GM12878 (cell line): ENCODE results near the gene DEFB115. TPM values are rescaled to one million over a fixed set of nuclear protein-coding genes. Genes with fewer than 3 reads are reported as not detected.

Experiments
- ATAC-seq: fragments of 200-7000 bp; cut with Tn5 transposase; 3 replicates; pipeline ENCODE4 v1.9.1; 2020; ENCODE audit warnings: mild to moderate bottlenecking, moderate library complexity
- BruUV-seq: library from RNA; stranded (reverse); fragments of 400-500 nt; replicated peaks from 2 replicates; lab custom pipeline; 2021; lab: Mats Ljungman, UMichigan
- CTCF ChIA-PET: fragments of 300-600 bp; sonication (Branson Sonifier 250); formaldehyde crosslinking; extraction: SDS; loops from one replicate; lab custom pipeline; 2021; ENCODE audit warnings: inconsistent platforms; lab: Yijun Ruan, JAX
- POLR2A ChIA-PET: fragments of 350-600 bp; formaldehyde crosslinking; extraction: SDS; loops from one replicate; lab custom pipeline; 2021; ENCODE audit warnings: inconsistent platforms; lab: Charles Lee
- RAD21 ChIA-PET: fragments of 300-600 bp; sonication (Branson Sonifier 250); formaldehyde crosslinking; loops from one replicate; lab custom pipeline; 2023; ENCODE audit warnings: antibody characterized with exemption; ENCODE audit not compliant: unreplicated experiment; lab: Charles Lee
- SMC1A ChIA-PET: fragments of 300-600 bp; sonication (Branson Sonifier 250); formaldehyde crosslinking; loops from one replicate; lab custom pipeline; 2023; ENCODE audit not compliant: unreplicated experiment, uncharacterized antibody; lab: Charles Lee
- DNase-seq: peaks from one replicate; pipeline ENCODE4 v3.0.0-alpha.2; 2011; ENCODE audit warnings: low read depth, low spot score
- FAIRE-seq: peaks from 3 replicates; lab custom pipeline; 2011; peaks lifted over from hg19 to GRCh38; lab: Jason Lieb, UNC
- H2AFZ ChIP-seq: 2 replicates; pipeline ENCODE4 v1.6.0; 2011; ENCODE audit warnings: low read depth, low read length, control low read depth; ENCODE audit not compliant: control insufficient read depth
- H3K27ac ChIP-seq: 2 replicates; pipeline ENCODE4 v1.5.1; 2011; ENCODE audit warnings: control low read depth; ENCODE audit not compliant: control insufficient read depth, insufficient read depth
- H3K27me3 ChIP-seq, 2 experiments: replicated peaks in 1 of 2; 2 replicates each; pipeline versions ENCODE4 v1.6.0 to v1.6.1; 2011; ENCODE audit warnings: low read length in 1 of 2; ENCODE audit not compliant: control insufficient read depth in 2 of 2, insufficient read depth in 2 of 2
- H3K36me3 ChIP-seq, 2 experiments: 2 replicates each; pipeline ENCODE4 v1.5.1; 2011; ENCODE audit warnings: low read length in 1 of 2; ENCODE audit not compliant: control insufficient read depth in 2 of 2, insufficient read depth in 2 of 2
- H3K4me1 ChIP-seq: 2 replicates; pipeline ENCODE4 v1.6.1; 2011; ENCODE audit warnings: mild to moderate bottlenecking, low read length, moderate library complexity, mixed read lengths; ENCODE audit not compliant: control insufficient read depth, insufficient read depth
- H3K4me2 ChIP-seq: 2 replicates; pipeline ENCODE4 v1.6.0; 2011; ENCODE audit warnings: control low read depth; ENCODE audit not compliant: control insufficient read depth, insufficient read depth
- H3K4me3 ChIP-seq: fragments of 200-600 bp; sonication (generic); 2 replicates; pipeline ENCODE4 v1.5.1; 2016
- H3K79me2 ChIP-seq: 2 replicates; pipeline ENCODE4 v1.6.0; 2011; ENCODE audit warnings: low read length; ENCODE audit not compliant: control insufficient read depth, insufficient read depth
- H3K9ac ChIP-seq: 2 replicates; pipeline ENCODE4 v1.8.0; 2011; ENCODE audit warnings: low read length, control low read depth, mixed read lengths; ENCODE audit not compliant: control insufficient read depth, insufficient read depth
- H3K9me3 ChIP-seq: replicated peaks from 3 replicates; pipeline ENCODE4 v1.5.1; 2011; ENCODE audit warnings: mild to moderate bottlenecking, low read length; ENCODE audit not compliant: control insufficient read depth, insufficient read depth
- H4K20me1 ChIP-seq: 2 replicates; pipeline ENCODE4 v1.6.0; 2011; ENCODE audit not compliant: control insufficient read depth, insufficient read depth
- BCL3 ChIP-seq: IDR thresholded peaks from 2 replicates; pipeline ENCODE4 v1.6.1; 2011; ENCODE audit warnings: borderline replicate concordance, low read depth, mild to moderate bottlenecking, moderate library complexity, low read length; ENCODE audit not compliant: insufficient read depth, poor library complexity, severe bottlenecking
- CBFB ChIP-seq: IDR thresholded peaks from 2 replicates; pipeline ENCODE4 v1.6.1; 2016; ENCODE audit warnings: antibody characterized with exemption, low read depth
- CREM ChIP-seq: IDR thresholded peaks from 2 replicates; pipeline ENCODE4 v1.6.1; 2014; ENCODE audit warnings: antibody characterized with exemption, low read depth
- E2F8 ChIP-seq: fragments of 450-650 bp; IDR thresholded peaks from 2 replicates; pipeline ENCODE4 v1.6.1; 2018; ENCODE audit warnings: mild to moderate bottlenecking, low read depth, moderate library complexity; ENCODE audit not compliant: partially characterized antibody
- EED ChIP-seq: sonication (generic); IDR thresholded peaks from 2 replicates; pipeline ENCODE4 v1.6.1; 2016; ENCODE audit warnings: antibody characterized with exemption, low read depth
- FOXK2 ChIP-seq: fragments of 450-650 bp; IDR thresholded peaks from 2 replicates; pipeline ENCODE4 v1.6.1; 2017; ENCODE audit warnings: mild to moderate bottlenecking, moderate library complexity
- KLF5 ChIP-seq: fragments of 450-650 bp; IDR thresholded peaks from 2 replicates; pipeline ENCODE4 v1.6.1; 2014; ENCODE audit warnings: mild to moderate bottlenecking; ENCODE audit not compliant: partially characterized antibody
- MEF2A ChIP-seq: IDR thresholded peaks from 2 replicates; pipeline ENCODE4 v1.6.1; 2011; ENCODE audit warnings: low read depth, mild to moderate bottlenecking, low read length, moderate library complexity; ENCODE audit not compliant: insufficient read depth
- MYB ChIP-seq: fragments of 150-350 bp; IDR thresholded peaks from 2 replicates; pipeline ENCODE4 v1.6.1; 2014; ENCODE audit warnings: mild to moderate bottlenecking, low read depth, low read length, borderline replicate concordance
- PAX5 ChIP-seq: IDR thresholded peaks from 2 replicates; pipeline ENCODE4 v1.6.1; 2011; ENCODE audit warnings: low read depth, low read length, borderline replicate concordance
- POLR2A ChIP-seq: IDR thresholded peaks from 2 replicates; pipeline ENCODE4 v1.6.1; 2011; ENCODE audit warnings: low read depth, mild to moderate bottlenecking, low read length
- RB1 ChIP-seq: fragments of 450-650 bp; formaldehyde crosslinking; IDR thresholded peaks from 2 replicates; pipeline ENCODE4 v1.6.1; 2017; ENCODE audit warnings: mild to moderate bottlenecking, borderline replicate concordance
- RBBP5 ChIP-seq: fragments of 200-600 bp; sonication (generic); conservative IDR thresholded peaks from 2 replicates; pipeline ENCODE4 v1.6.1; 2016
- SKIL ChIP-seq: fragments of 450-650 bp; IDR thresholded peaks from 2 replicates; pipeline ENCODE4 v1.6.1; 2017; ENCODE audit warnings: mild to moderate bottlenecking, low read depth, inconsistent platforms; ENCODE audit not compliant: poor library complexity, severe bottlenecking
- SMARCA5 ChIP-seq: fragments of 450-650 bp; IDR thresholded peaks from 2 replicates; pipeline ENCODE4 v1.6.1; 2017; ENCODE audit warnings: mild to moderate bottlenecking
- ZNF384 ChIP-seq: IDR thresholded peaks from 2 replicates; pipeline ENCODE4 v1.6.1; 2012; ENCODE audit warnings: low read depth, mild to moderate bottlenecking, low read length, improper control_type of control experiment, borderline replicate concordance
- WGBS: methylation state at CpG from one replicate; pipeline ENCODE4 v1.1.6; 2016; ENCODE audit warnings: low lambda C conversion rate; ENCODE audit not compliant: insufficient replicate concordance, insufficient coverage; ENCODE audit errors: missing lambda C conversion rate; 5-methylcytosine and 5-hydroxymethylcytosine counted together
- in situ Hi-C: fragments of 300-500 bp; cut with MboI; formaldehyde crosslinking; loops from 9 replicates; pipeline ENCODE4 v1.14.3; 2018; ENCODE audit warnings: mixed read lengths
- intact Hi-C: fragments of 100-400 bp; cut with micrococcal nuclease; formaldehyde crosslinking; loops from one replicate; pipeline ENCODE4 v1.14.2; 2022; ENCODE audit not compliant: unreplicated experiment
- polyA plus RNA-seq, 11 experiments: library from polyadenylated mRNA; depleted of rRNA in 4 of 11; unstranded in 6 of 11; stranded (reverse) in 5 of 11; fragments of >200 nt; fragmentation: Nextera tagmentation in 4 of 11; fragmentation: Illumina TruSeq in 1 of 11; extraction: Ambion mirVana in 4 of 11; extraction: Trizol in 1 of 11; gene quantifications; 1 replicate in 1 of 11; 2 replicates in 10 of 11; pipeline versions ENCODE4 v1.2.1 to v1.2.3, GENCODE V29; 2011 to 2016; ENCODE audit warnings: inconsistent platforms in 2 of 11, missing spikeins in 2 of 11, low read depth in 1 of 11
- total RNA-seq, 4 experiments: library from RNA; depleted of rRNA in 3 of 4; stranded (reverse); fragments of >200 nt in 3 of 4; fragmentation: Illumina TruSeq in 1 of 4; extraction: Trizol in 1 of 4; gene quantifications; 2 replicates each; pipeline versions ENCODE4 v1.2.1 to v1.2.3, GENCODE V29; 2013 to 2021

The DEFB115 gene
- total and polyA plus RNA-seq, 10 of the 15 experiments (the other 5 are each of a cell fraction or from before 2014, with no cell fraction given) = not detected

GRCh38 chr20:31274441-31274840 lies 17.0 kb downstream of the DEFB115 start (continued):
- TF ChIP-seq SKIL (no peak), RBBP5 (no peak), ZNF384 (no peak)

DNA sequence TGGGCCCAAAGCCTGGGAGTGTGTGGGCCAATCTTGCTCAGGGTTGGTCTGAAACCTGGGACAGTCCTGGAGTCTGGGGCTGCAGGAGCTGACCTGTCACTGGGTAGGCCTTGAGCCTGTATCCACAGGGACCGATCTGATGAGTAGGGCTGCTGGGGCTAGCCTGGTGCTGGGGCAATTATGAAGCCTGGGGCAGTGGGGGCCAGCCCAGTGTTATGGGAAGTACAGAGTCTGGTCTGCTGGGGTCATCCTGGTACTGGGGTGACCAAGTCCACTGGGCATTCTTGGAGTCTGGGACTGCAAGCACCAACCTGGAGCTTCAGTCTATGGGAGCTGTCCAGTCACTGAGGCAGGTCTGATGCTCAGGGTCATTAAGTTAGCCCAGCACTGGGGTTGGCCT lies 20.7 kb downstream of the DEFB115 start:
- ChIA-PET SMC1A (no interaction called here), POLR2A (no interaction called here), RAD21 (no interaction called here), CTCF (no interaction called here)
- intact Hi-C loops (no loop called here), in situ Hi-C loops (no loop called here)
- FAIRE-seq = no peak
- H3K4me1 ChIP-seq = no peaks in the 10 kb centered on the region
- no peaks in the 10 kb centered on the region for H3K27me3 ChIP-seq
- no peaks in the 10 kb centered on the region for H4K20me1 ChIP-seq
- no peak overlapping the region for H3K4me2 ChIP-seq
- no peaks in the 10 kb centered on the region for H3K79me2 ChIP-seq
- ATAC-seq = no peak
- no peak for DNase-seq
- WGBS = 0% methylated on average over 1 of the region's 1 CpG
- H3K9ac ChIP-seq = no peak overlapping the region
- no TSS peak for BruUV-seq
- H2AFZ ChIP-seq = no peak overlapping the region
- H3K27ac ChIP-seq = no peak overlapping the region
- H3K36me3 ChIP-seq = no peaks in the 10 kb centered on the region
- H3K4me3 ChIP-seq = no peak overlapping the region
- H3K9me3 ChIP-seq = no peaks in the 10 kb centered on the region; the same call in 2 of the 3 replicates
- TF ChIP-seq CBFB = no peak
- no peak for TF ChIP-seq SKIL
- TF ChIP-seq PAX5 = no peak
- no peak for TF ChIP-seq POLR2A
- no peak for TF ChIP-seq RB1
- no peak for TF ChIP-seq SMARCA5
- no peak for TF ChIP-seq FOXK2
- TF ChIP-seq CREM = no peak
- TF ChIP-seq BCL3 = no peak
- no peak for TF ChIP-seq E2F8
- no peak for TF ChIP-seq MEF2A
- no peak for TF ChIP-seq MYB
- TF ChIP-seq KLF5 = no peak
- no peak for TF ChIP-seq EED
